A204.1 (cell line): ENCODE results near the gene MGA.
"Not testable (repeated sequence)": the region's sequence is repeated elsewhere in the genome, so short reads cannot be mapped to it uniquely, and the experiment has no call there.

Experiments used
- FAIRE-seq: peaks from 2 replicates; lab custom pipeline; 2012; peaks lifted over from hg19 to GRCh38; lab: Jason Lieb, UNC

The MGA gene

DNA sequence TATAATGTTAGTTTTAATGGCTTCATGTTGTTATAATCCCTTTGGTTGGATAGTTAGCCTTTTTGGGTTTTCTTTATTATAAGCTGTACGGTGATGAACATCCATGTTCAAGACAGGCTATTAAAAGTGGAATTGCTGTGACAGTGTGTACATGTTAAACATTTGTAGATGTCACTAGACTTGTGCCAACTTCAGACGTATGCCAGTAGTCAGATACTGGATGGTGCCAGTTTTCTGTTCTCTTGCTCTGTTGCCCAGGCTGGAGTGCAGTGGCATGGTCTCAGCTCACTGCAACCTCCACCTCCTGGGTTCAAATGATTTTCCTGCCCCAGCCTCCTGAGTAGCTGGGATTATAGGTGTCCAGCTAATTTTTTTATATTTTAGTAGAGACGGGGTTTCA is 54.1 kb downstream of the MGA start:
- no peak for FAIRE-seq

GRCh38 chr15:41716864-41717263 is 56.7 kb downstream of the MGA start:
- no peak for FAIRE-seq

- FAIRE-seq: no peak
These were observed 66.9 kb downstream of the MGA start for GRCh38 chr15:41727143-41727542.

GRCh38 chr15:41728061-41728460 is 67.9 kb downstream of the MGA start:
- not testable (repeated sequence) for FAIRE-seq

DNA sequence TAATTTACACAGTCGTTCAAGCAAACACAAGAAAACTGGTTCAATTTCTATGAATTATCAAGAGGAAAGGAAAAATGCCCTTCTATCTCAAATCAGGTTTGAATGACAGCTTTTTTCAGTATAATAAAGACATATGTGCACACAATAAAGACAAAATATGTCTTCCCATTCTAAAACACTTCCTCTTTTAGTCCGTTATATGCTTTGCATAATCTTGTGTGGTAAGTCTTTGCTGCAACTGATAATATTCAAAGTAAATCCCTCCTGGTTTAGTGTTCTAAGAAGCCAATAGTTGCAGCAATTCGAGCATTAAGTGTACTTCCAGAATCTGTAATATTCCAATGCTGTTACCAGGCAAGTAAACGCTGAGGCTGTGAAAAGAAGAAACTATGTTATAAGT is 70.3 kb downstream of the MGA start:
- FAIRE-seq: no peak

- no peak for FAIRE-seq
These were observed 72.3 kb downstream of the MGA start for GRCh38 chr15:41732483-41732882.

GRCh38 chr15:41734079-41734478 is 73.9 kb downstream of the MGA start:
- FAIRE-seq: no peak

DNA sequence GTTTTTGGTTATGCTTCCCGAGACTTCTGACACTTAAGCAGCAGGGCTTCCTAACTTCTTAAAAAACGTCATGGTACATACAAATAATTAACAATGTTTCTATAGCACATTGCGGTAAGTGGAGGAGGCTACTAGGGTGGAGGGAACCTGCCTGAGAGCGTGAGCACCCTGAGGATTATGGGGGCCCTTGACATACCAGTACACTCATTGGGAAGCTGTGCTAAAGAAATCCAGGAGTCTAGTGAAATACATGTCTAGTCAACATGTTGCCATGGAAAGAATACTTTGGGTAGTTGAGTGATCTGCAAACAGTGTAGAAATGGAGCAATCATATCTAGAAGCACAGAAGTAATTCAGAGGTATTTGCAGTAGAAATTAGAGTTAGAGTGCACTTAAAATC is 74.8 kb downstream of the MGA start:
- no peak for FAIRE-seq

- FAIRE-seq: not testable (repeated sequence)
These were observed 75.3 kb downstream of the MGA start for GRCh38 chr15:41735492-41735891.

GRCh38 chr15:41746802-41747201 is 86.6 kb downstream of the MGA start:
- peak; percentile 34 for FAIRE-seq

DNA sequence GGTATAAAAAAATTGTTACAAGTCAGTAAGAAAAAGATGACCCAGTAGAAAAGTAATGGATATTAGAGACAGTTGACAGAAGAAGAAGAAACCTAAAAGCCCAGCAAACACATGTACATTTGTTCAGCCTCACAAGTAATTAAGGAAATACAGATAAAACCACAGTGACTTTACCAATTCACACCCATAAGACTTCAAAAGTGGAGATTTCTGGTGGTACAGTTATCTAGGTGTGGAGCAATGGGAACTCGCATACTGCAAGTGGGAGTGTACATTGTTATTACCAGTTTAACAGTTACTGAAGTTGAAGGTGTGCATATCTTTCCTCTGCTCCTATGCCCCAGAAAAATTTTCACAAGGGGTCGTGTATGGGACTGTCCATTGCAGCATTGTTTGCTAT is 96.0 kb downstream of the MGA start:
- FAIRE-seq: no peak

- FAIRE-seq: no peak
These were observed 112.6 kb downstream of the MGA start for GRCh38 chr15:41772720-41773331.

DNA sequence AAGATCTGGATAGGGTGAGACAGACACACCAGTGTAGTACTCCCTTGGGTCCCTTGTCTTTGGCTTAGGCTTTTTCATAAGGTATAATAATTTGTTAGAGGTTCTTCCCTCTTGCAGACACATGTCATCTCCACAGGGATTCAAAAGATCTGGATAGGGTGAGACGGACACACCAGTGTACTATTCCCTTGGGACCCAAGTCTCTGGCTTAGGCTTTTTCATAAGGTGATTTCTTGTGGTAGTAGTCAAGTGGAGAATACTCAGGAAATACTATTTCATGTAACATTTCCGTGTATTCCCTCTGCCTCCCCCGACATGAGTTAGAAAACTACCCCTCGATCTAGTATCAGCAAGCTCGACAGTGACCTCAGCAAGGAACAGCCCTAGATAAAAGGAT is 113.1 kb downstream of the MGA start:
- FAIRE-seq: no peak

GRCh38 chr15:41773729-41774061 is 113.5 kb downstream of the MGA start:
- no peak for FAIRE-seq

DNA sequence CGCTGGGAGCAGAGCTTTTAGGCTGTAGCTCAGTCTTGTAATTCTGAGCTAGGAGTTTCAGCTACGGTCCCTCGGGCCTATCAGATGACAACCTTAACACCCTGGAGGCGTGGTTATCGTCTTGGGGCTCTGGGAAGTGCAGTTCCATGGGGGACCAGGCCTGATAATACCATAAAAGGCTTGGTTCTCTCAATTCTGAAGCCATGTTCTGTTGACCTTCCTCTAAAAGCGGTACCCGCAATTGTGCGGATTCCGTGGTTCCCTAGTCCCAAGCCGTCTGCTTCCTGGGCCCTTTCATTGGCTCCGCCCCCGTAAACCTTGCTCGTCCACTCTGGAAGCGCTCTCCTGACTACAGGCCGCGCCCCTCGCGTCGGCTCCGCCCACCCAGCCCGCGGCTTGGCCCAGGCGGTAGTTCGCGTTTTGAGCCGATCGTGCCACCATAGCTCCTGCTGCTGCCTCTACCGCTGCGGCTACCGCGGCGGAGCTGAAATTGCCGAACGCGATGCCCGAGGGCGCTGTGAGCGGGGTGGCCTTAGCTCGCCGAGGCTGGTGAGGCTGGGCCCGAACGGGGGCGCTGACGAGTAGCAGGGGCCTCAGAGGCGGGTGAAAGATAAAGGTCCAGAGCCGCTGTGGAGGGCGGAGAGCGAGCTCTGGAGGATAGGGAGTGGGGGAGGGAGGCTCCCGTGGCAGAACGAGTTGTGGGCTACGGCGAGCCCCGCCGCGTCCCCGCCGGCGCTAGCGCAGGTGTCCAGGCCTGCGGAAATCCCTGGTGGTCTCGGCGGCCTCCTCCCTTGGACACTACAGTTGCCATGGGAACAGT is 114.1 kb downstream of the MGA start, which contains the start of gene MAPKBP1:
Gene MAPKBP1 (plus strand): TSS at position 423 of the 820 bp plus-strand sequence. CDS start 792 bp downstream, outside the sequence.
- peak; percentile 87 for FAIRE-seq

DNA sequence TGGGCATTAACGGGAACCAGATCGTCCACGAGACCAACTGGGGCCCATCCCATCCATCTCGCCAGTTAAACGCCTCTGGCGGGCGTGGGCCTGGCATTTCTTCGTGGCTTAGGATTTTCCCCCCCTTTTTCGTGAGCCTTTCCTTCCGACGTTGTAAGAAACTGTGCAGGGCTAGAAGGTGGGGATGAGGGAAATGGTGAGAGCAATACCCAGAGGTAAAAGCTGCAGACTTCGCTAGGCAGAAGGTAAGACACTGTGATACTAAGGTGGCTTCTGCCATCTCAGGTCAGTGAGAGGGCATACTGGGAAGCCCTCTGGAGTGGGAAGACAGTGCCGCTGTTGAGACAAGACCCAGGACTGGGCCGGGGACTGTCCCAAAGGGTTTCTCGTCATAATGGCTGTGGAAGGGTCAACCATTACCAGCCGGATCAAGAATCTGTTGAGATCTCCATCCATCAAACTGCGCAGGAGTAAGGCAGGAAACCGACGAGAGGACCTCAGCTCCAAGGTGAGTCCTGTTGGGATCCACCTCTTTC is 114.7 kb downstream of the MGA start:
- no peak for FAIRE-seq

- FAIRE-seq: no peak
These were observed 115.4 kb downstream of the MGA start for GRCh38 chr15:41775651-41776050.

DNA sequence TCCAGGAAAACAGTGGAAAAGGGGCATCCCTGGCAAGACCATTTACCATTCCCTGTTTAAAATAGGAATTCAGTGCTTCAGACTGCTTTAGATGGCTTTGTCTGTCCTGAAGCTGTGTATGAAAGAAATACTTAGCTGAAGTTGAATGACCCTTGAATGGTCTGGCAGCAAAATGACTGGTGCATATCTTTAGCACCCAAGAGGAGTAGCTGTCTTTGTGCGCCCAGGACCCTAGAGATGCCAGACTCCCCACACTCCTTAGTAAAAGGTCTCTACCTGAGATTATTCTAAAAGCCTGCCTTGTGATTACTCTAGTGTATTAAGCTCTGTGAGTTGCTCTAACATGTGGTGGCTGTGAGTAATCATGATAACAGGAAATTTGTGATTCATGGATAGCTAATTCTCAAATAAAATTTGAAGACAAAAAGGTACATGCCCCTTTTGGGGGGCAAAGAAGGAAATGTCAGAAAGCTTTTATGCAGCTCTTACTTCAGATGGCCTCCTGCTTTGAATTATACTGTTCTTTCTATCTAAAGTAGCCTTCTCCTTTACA is 117.3 kb downstream of the MGA start:
- no peak for FAIRE-seq

GRCh38 chr15:41778521-41778920 is 118.3 kb downstream of the MGA start:
- FAIRE-seq: no peak

GRCh38 chr15:41779662-41780157 is 119.5 kb downstream of the MGA start:
- no peak for FAIRE-seq

DNA sequence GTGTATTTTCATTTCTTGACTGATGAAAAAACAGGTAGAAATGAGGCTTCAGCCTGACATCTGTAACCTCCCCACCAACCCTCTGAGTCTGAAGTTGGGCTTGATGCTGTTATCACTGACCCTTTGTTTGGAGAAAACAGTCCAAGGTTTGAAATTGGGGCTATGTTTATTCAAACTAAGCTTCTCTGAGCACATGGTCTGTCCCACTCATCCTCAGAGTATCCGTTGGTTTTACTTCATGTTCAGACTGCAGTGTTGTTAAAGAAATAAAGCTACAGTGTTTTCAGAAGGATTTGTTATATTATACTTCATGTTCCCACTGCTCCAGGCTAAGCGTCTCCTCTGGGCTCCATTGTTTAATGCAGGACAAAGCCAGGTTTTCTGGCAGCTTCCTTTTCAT is 120.1 kb downstream of the MGA start:
- no peak for FAIRE-seq

- FAIRE-seq: no peak
These were observed 120.5 kb downstream of the MGA start for GRCh38 chr15:41780727-41781126.
